ENCODE results near the gene TNFSF8. TPM values are rescaled to one million over a fixed set of nuclear protein-coding genes. Genes with fewer than 3 reads are reported as not detected.
A peak's percentile ranks its signal among the peaks of the same experiment; 100 is the strongest.

TNFSF8 gene, protein sequence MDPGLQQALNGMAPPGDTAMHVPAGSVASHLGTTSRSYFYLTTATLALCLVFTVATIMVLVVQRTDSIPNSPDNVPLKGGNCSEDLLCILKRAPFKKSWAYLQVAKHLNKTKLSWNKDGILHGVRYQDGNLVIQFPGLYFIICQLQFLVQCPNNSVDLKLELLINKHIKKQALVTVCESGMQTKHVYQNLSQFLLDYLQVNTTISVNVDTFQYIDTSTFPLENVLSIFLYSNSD
- total RNA-seq (2021) (not detected in 2 replicates), Bru-seq, nascent RNA (percentile 12 among the genes with signal in this experiment), BruChase-seq, experiment 1, labeled RNA remaining after a 2-hour chase (percentile 8 among the genes with signal in this experiment), BruChase-seq, experiment 2, labeled RNA remaining after a 6-hour chase (percentile 3 among the genes with signal in this experiment)
- long read RNA-seq = 0 reads

DNA sequence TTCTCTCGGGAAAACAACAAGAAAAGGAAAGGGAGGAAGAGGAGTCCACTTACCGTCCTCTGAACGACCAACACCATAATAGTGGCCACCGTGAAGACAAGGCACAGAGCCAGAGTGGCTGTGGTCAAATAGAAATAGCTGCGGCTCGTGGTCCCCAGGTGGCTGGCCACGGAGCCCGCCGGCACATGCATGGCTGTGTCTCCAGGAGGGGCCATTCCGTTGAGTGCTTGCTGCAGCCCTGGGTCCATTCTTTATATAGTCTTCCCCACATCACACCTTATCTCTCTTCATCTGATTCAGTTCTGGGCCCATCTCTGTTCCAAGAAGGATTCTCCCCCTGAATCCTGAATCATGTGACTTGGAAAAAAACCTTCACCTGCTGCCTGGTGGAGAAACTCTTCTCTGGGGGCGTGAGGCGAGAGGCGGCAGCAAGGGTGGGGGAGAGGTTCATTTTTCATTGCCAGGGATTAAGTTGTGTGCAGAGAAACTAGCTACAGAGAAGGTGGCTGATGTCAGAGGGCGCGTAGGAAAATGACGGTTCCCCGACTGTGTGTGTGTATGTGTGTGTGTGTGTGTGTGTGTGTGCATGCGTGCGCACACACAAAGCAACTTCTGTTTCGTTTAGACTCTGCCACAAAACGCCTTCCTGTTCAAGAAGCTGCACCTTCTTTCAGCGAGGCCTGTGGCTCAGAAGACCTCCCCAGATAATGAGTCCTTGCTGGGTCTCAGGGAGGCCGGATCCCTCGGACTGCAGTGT, at the start of gene TNFSF8:
TSS of gene TNFSF8 (minus strand) at position 536 of the 757 bp plus-strand sequence. CDS start at position 248, 288 bp downstream.
- no peak within 1 kb of the TSS for H3K4me2 ChIP-seq
- ChIA-PET POLR2A (ENCODE audit: unreplicated experiment) (no interaction called here), CTCF (no interaction called here)
- H3K27ac ChIP-seq = no peak within 1 kb of the TSS
- peaks cover 39% of the 10 kb centered on the region for H3K27me3 ChIP-seq (ENCODE audit: insufficient read depth, low read depth)
- H3K4me3 ChIP-seq = no peak within 1 kb of the TSS
- no peaks in the 10 kb centered on the region; the same call in 1 of the 2 replicates for H4K20me1 ChIP-seq (ENCODE audit: insufficient read depth)
- TF ChIP-seq EZH2 (IDR thresholded peaks at IDR 0.05; ENCODE audit: low read depth) = no peak
- TF ChIP-seq, protein P1, sequence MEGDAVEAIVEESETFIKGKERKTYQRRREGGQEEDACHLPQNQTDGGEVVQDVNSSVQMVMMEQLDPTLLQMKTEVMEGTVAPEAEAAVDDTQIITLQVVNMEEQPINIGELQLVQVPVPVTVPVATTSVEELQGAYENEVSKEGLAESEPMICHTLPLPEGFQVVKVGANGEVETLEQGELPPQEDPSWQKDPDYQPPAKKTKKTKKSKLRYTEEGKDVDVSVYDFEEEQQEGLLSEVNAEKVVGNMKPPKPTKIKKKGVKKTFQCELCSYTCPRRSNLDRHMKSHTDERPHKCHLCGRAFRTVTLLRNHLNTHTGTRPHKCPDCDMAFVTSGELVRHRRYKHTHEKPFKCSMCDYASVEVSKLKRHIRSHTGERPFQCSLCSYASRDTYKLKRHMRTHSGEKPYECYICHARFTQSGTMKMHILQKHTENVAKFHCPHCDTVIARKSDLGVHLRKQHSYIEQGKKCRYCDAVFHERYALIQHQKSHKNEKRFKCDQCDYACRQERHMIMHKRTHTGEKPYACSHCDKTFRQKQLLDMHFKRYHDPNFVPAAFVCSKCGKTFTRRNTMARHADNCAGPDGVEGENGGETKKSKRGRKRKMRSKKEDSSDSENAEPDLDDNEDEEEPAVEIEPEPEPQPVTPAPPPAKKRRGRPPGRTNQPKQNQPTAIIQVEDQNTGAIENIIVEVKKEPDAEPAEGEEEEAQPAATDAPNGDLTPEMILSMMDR (conservative IDR thresholded peaks at IDR 0.05) = no peak
- H3K79me2 ChIP-seq (ENCODE audit: low read depth) = no peaks in the 10 kb centered on the region
- H3F3A ChIP-seq (ENCODE audit: insufficient read depth, low read depth) = no peaks in the 10 kb centered on the region
- BruUV-seq (replicated peaks) = no TSS peak
- H3K36me3 ChIP-seq (ENCODE audit: low read depth) = no peaks in the 10 kb centered on the region
- H2AFZ ChIP-seq = no peak within 1 kb of the TSS
- DNase-seq = no peak
- no peaks in the 10 kb centered on the region for H3K4me1 ChIP-seq (replicated peaks; ENCODE audit: insufficient read depth)
- no peaks in the 10 kb centered on the region; the same call in 1 of the 2 replicates for H3K9me2 ChIP-seq (ENCODE audit: insufficient read depth)
- intact Hi-C loops (cut with micrococcal nuclease; ENCODE audit: unreplicated experiment) = no loop called here
- no peaks in the 10 kb centered on the region for H3K9me3 ChIP-seq (ENCODE audit: insufficient read depth, low read depth)

DNA sequence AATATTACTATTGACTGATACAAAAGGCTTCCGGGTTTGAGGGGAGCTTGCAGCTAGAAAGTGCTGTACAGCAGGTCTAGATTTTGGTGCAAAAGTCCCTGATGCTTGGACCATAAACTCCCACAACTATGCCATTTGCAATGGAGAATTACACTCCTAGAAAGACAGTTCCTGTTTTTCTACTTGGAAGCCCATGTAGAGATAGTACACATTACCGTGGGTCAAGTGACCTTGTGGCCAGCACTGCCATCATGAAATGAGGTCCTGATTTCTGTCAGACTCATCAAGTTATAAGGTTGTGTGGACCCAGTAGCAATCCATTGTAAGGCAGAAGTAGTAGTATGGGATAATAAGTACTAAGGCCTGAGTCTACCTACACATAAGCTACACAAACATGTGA, 42.8 kb upstream of the TNFSF8 start:
- H3K9me3 ChIP-seq (ENCODE audit: insufficient read depth, low read depth) = no peaks in the 10 kb centered on the region
- H3K79me2 ChIP-seq (ENCODE audit: low read depth) = no peaks in the 10 kb centered on the region
- no peak overlapping the region for H3K4me3 ChIP-seq
- no peaks in the 10 kb centered on the region for H3K4me1 ChIP-seq (replicated peaks; ENCODE audit: insufficient read depth)
- H3K27me3 ChIP-seq (ENCODE audit: insufficient read depth, low read depth) = peaks cover 15% of the 10 kb centered on the region
- H4K20me1 ChIP-seq (ENCODE audit: insufficient read depth) = no peaks in the 10 kb centered on the region
- no TSS peak for BruUV-seq (replicated peaks)
- H2AFZ ChIP-seq = no peak overlapping the region
- H3F3A ChIP-seq (ENCODE audit: insufficient read depth, low read depth) = peaks cover 9% of the 10 kb centered on the region; the same call in 1 of the 2 replicates
- ChIA-PET POLR2A (ENCODE audit: unreplicated experiment) (no interaction called here), CTCF (no interaction called here)
- no peak overlapping the region for H3K4me2 ChIP-seq
- DNase-seq = no peak
- H3K27ac ChIP-seq = no peak overlapping the region
- intact Hi-C loops (cut with micrococcal nuclease; ENCODE audit: unreplicated experiment) = no loop called here
- H3K9me2 ChIP-seq (ENCODE audit: insufficient read depth) = no peaks in the 10 kb centered on the region
- TF ChIP-seq, protein P1 (conservative IDR thresholded peaks at IDR 0.05) = no peak
- TF ChIP-seq EZH2 (IDR thresholded peaks at IDR 0.05; ENCODE audit: low read depth) = no peak
- H3K36me3 ChIP-seq (ENCODE audit: low read depth) = no peaks in the 10 kb centered on the region

DNA sequence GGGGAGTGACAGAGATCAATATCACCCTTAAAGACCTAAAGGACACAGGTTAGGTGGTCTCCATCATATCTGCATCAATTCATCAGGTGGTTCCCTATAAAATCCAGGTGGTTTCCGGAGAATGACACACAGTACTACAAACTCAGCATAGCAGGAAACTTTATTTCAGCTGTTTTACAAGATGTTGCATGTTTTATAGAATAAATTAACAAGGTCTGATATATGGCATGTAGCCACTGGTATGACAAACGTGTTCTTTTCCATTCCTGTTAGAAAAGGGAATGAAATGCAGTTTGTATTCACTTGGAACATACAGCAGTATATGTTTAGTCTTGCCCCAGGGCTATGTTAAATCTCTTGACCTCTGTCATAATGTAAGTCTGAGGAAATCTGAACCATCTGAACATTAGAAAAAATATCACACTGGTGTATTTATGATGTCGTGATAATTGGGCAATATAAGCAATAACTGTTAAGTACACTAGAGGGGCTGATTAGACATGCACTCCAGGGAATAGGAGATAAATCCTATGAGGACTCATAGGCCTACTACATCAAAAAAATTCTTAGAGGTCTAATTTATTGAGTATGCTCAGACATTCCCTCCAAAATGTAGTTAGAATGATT, 42.2 kb upstream of the TNFSF8 start:
- Histone ChIP-seq H3K79me2 (ENCODE audit: low read depth) (no peaks in the 10 kb centered on the region), H3K27ac (no peak overlapping the region), H3K27me3 (ENCODE audit: insufficient read depth, low read depth) (peaks cover 9% of the 10 kb centered on the region), H4K20me1 (ENCODE audit: insufficient read depth) (no peaks in the 10 kb centered on the region), H2AFZ (no peak overlapping the region), H3K9me2 (ENCODE audit: insufficient read depth) (no peaks in the 10 kb centered on the region), H3K36me3 (ENCODE audit: low read depth) (no peaks in the 10 kb centered on the region), H3K9me3 (ENCODE audit: insufficient read depth, low read depth) (no peaks in the 10 kb centered on the region), H3F3A (ENCODE audit: insufficient read depth, low read depth) (peaks cover 9% of the 10 kb centered on the region; the same call in 1 of the 2 replicates), H3K4me3 (no peak overlapping the region), H3K4me1 (replicated peaks; ENCODE audit: insufficient read depth) (no peaks in the 10 kb centered on the region), H3K4me2 (no peak overlapping the region)
- DNase-seq = no peak
- POLR2A ChIA-PET (ENCODE audit: unreplicated experiment) = no interaction called here
- TF ChIP-seq EZH2 (IDR thresholded peaks at IDR 0.05; ENCODE audit: low read depth) = no peak
- TF ChIP-seq, protein P1 (conservative IDR thresholded peaks at IDR 0.05) = no peak
- BruUV-seq (replicated peaks) = no TSS peak
- CTCF ChIA-PET = no interaction called here
- intact Hi-C loops (cut with micrococcal nuclease; ENCODE audit: unreplicated experiment) = no loop called here

All from PC-9 (cell line).